Endothelial cell of umbilical vein (primary cell): Measurements from ENCODE around the gene ERAL1. TPM values are rescaled to one million over a fixed set of nuclear protein-coding genes. Genes with fewer than 3 reads are reported as not detected.

Experiments used
- BruUV-seq: library from RNA; stranded (reverse); fragments of 400-500 nt; replicated peaks from 2 replicates; lab custom pipeline; 2021; lab: Mats Ljungman, UMichigan
- CTCF ChIA-PET: fragments of 300-600, 350-600 bp; sonication (Branson Sonifier 250); formaldehyde crosslinking; loops from one replicate; lab custom pipeline; 2021; ENCODE audit warnings: antibody characterized with exemption, inconsistent platforms; lab: Charles Lee
- POLR2A ChIA-PET: fragments of 300-600, 350-600 bp; sonication (Branson Sonifier 250); formaldehyde crosslinking; loops from one replicate; lab custom pipeline; 2021; ENCODE audit warnings: antibody characterized with exemption, inconsistent platforms; lab: Charles Lee
- DNase-seq: peaks from one replicate; pipeline ENCODE4 v3.0.0-alpha.2; 2011; ENCODE audit warnings: low read depth, low spot score
- FAIRE-seq: peaks from 2 replicates; lab custom pipeline; 2011; peaks lifted over from hg19 to GRCh38; lab: Jason Lieb, UNC
- H2AFZ ChIP-seq: 2 replicates; pipeline ENCODE4 v1.6.0; 2012; ENCODE audit warnings: low read depth, low read length, control low read depth, inconsistent platforms
- H3K27ac ChIP-seq: 2 replicates; pipeline ENCODE4 v1.5.1; 2011; ENCODE audit warnings: low read depth, mild to moderate bottlenecking, control low read depth, low read length, moderate library complexity; ENCODE audit not compliant: insufficient read depth
- H3K27me3 ChIP-seq, 2 experiments: 2 replicates each; pipeline versions ENCODE4 v1.6.0 to v1.6.1; 2011; ENCODE audit warnings: low read length in 2 of 2, mixed read lengths in 1 of 2; ENCODE audit not compliant: control insufficient read depth in 2 of 2, insufficient read depth in 2 of 2
- H3K36me3 ChIP-seq, 2 experiments: 2 replicates in 1 of 2; 3 replicates in 1 of 2; pipeline ENCODE4 v1.5.1; 2011; ENCODE audit warnings: low read length in 2 of 2, mild to moderate bottlenecking in 1 of 2, moderate library complexity in 1 of 2; ENCODE audit not compliant: control insufficient read depth in 2 of 2, insufficient read depth in 2 of 2; ENCODE audit errors: extremely low read depth in 1 of 2
- H3K4me1 ChIP-seq: 3 replicates; pipeline ENCODE4 v1.5.1; 2011; ENCODE audit warnings: mild to moderate bottlenecking, low read length; ENCODE audit not compliant: control insufficient read depth, insufficient read depth; ENCODE audit errors: extremely low read depth
- H3K4me2 ChIP-seq: 2 replicates; pipeline ENCODE4 v1.6.1; 2011; ENCODE audit warnings: low read length, control low read depth, mixed read lengths; ENCODE audit not compliant: insufficient read depth
- H3K4me3 ChIP-seq, 3 experiments: fragments of 200-600 bp in 1 of 3; sonication (generic), shearing (Covaris generic) in 1 of 3; replicated peaks in 1 of 3; 2 replicates each; pipeline ENCODE4 v1.5.1; 2011 to 2016; ENCODE audit warnings: control low read depth in 3 of 3, low read length in 3 of 3, mild to moderate bottlenecking in 2 of 3, inconsistent platforms in 1 of 3, low read depth in 1 of 3, moderate library complexity in 1 of 3; ENCODE audit not compliant: insufficient read depth in 1 of 3
- H3K79me2 ChIP-seq: 2 replicates; pipeline ENCODE4 v1.6.0; 2012; ENCODE audit warnings: low read length, inconsistent platforms; ENCODE audit not compliant: control insufficient read depth, insufficient read depth
- H3K9ac ChIP-seq: replicated peaks from 2 replicates; pipeline ENCODE3; 2011; ENCODE audit warnings: low read length, control low read depth; ENCODE audit not compliant: insufficient read depth; ENCODE audit errors: extremely low read depth
- H3K9me1 ChIP-seq: replicated peaks from 3 replicates; pipeline ENCODE4 v1.6.0; 2011; ENCODE audit warnings: mild to moderate bottlenecking, low read length; ENCODE audit not compliant: control insufficient read depth, insufficient read depth; ENCODE audit errors: extremely low read depth
- H3K9me3 ChIP-seq: replicated peaks from 2 replicates; pipeline ENCODE4 v1.5.1; 2012; ENCODE audit warnings: low read length, inconsistent platforms; ENCODE audit not compliant: control insufficient read depth, insufficient read depth
- H4K20me1 ChIP-seq: replicated peaks from 2 replicates; pipeline ENCODE3; 2011; ENCODE audit warnings: mild to moderate bottlenecking, low read length; ENCODE audit not compliant: control insufficient read depth, insufficient read depth; ENCODE audit errors: extremely low read depth
- EZH2 ChIP-seq: IDR thresholded peaks from 2 replicates; pipeline ENCODE4 v1.6.1; 2012; ENCODE audit warnings: borderline replicate concordance, low read depth, mild to moderate bottlenecking, moderate library complexity, low read length, inconsistent platforms; ENCODE audit not compliant: severe bottlenecking
- GATA2 ChIP-seq: IDR thresholded peaks from 2 replicates; pipeline ENCODE4 v1.7.0; 2011; ENCODE audit warnings: low read depth, mild to moderate bottlenecking, moderate library complexity, mixed read lengths, low read length; ENCODE audit not compliant: insufficient read length, insufficient read depth
- JUN ChIP-seq: IDR thresholded peaks from 2 replicates; pipeline ENCODE4 v1.6.1; 2011; ENCODE audit warnings: borderline replicate concordance, low read depth; ENCODE audit not compliant: insufficient read length, insufficient read depth
- MYC ChIP-seq: IDR thresholded peaks from one replicate; pipeline ENCODE4 v1.6.1; 2011; ENCODE audit warnings: mild to moderate bottlenecking, low read depth, low read length
- POLR2A ChIP-seq: IDR thresholded peaks from 2 replicates; pipeline ENCODE4 v1.6.1; 2012; ENCODE audit warnings: low read depth, mild to moderate bottlenecking, control low read depth, low read length
- POLR2AphosphoS5 ChIP-seq: IDR thresholded peaks from 2 replicates; pipeline ENCODE4 v1.6.1; 2012; ENCODE audit warnings: low read depth, mild to moderate bottlenecking, control low read depth, low read length, moderate library complexity; ENCODE audit not compliant: insufficient read depth
- dilution Hi-C: fragments of 300-500 bp; cut with MboI; formaldehyde crosslinking; loops from one replicate; pipeline ENCODE4 v1.15.0; 2019; ENCODE audit warnings: low sequenced_read_pairs; ENCODE audit not compliant: extremely low pct_ligation_motif_present
- intact Hi-C: fragments of 100-400 bp; cut with micrococcal nuclease; formaldehyde crosslinking; loops from one replicate; pipeline ENCODE4 v1.10.0; 2022
- polyA plus RNA-seq, 4 experiments: library from polyadenylated mRNA; depleted of rRNA in 3 of 4; stranded (reverse) in 3 of 4; unstranded in 1 of 4; fragments of >200 nt; gene quantifications; 2 replicates each; pipeline versions ENCODE4 v1.2.1 to v1.2.3, GENCODE V29; 2011 to 2012; ENCODE audit warnings: missing spikeins in 1 of 4
- total RNA-seq: library from RNA; stranded (reverse); gene quantifications from 2 replicates; pipeline ENCODE4 v1.2.3, GENCODE V29; 2021
- TF ChIP-seq, protein P1 (sequence below): IDR thresholded peaks from 2 replicates; pipeline ENCODE4 v1.6.1; 2011; ENCODE audit not compliant: insufficient read depth, insufficient read length
- TF ChIP-seq, protein P2 (sequence below), 2 donors: IDR thresholded peaks; 1 replicate in 1 of 2; 2 replicates in 1 of 2; pipeline ENCODE4 v1.5.1; 2011; ENCODE audit warnings: low read length in 2 of 2, mild to moderate bottlenecking in 2 of 2, moderate library complexity in 2 of 2, control low read depth in 1 of 2, inconsistent platforms in 1 of 2, low read depth in 1 of 2; ENCODE audit not compliant: insufficient read depth in 1 of 2; ENCODE audit errors: extremely low read depth in 1 of 2

ERAL1 gene
- total and polyA plus RNA-seq, 2 donors (not counting 3 experiments of a cell fraction or from before 2014, with no cell fraction given), result 58.0 to 86.6 TPM

DNA sequence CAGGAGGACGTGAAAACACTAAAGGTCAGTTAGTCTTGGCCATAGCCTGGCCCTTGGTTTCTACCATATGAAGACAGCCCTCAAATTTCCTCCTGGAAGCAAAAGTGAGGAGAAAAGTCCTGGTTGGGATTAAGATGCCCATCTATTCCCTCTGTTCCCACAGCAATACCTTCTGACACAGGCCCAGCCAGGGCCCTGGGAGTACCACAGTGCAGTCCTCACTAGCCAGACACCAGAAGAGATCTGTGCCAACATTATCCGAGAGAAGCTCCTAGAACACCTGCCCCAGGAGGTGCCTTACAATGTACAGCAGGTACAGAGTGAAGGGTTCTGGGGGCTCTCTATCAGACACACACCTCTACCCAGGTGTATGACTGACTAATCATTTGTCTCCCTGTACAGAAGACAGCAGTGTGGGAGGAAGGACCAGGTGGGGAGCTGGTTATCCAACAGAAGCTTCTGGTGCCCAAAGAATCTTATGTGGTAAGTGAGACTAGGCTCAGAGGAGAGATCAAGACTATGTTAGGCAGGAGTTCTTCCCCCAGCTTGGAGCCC is 4.1 kb downstream of the ERAL1 start:
- ChIA-PET POLR2A (no interaction called here), CTCF (interaction anchor here (0.9 to 1.0 kb wide), 2 partner anchors 9 to 132 kb away, joined by 3 read pairs; no protein-coding TSS in a partner anchor)
- no peak overlapping the region for H3K9ac ChIP-seq

More for the DNA sequence above, 4.1 kb downstream of the ERAL1 start:
- H3K27me3 ChIP-seq, result no peaks in the 10 kb centered on the region
- DNase-seq (no peak), FAIRE-seq (no peak)
- no peak overlapping the region for H3K4me3 ChIP-seq
- no peaks in the 10 kb centered on the region for H3K9me3 ChIP-seq
- no peak overlapping the region for H3K4me2 ChIP-seq
- no TSS peak for BruUV-seq
- H3K79me2 ChIP-seq, result peaks cover 10% of the 10 kb centered on the region
- peaks cover 13 to 21% of the 10 kb centered on the region in 2 experiments for H3K36me3 ChIP-seq
- TF ChIP-seq POLR2AphosphoS5 (no peak), JUN (no peak), POLR2A (no peak), GATA2 (no peak), MYC (no peak), EZH2 (no peak)
- TF ChIP-seq, protein P1, sequence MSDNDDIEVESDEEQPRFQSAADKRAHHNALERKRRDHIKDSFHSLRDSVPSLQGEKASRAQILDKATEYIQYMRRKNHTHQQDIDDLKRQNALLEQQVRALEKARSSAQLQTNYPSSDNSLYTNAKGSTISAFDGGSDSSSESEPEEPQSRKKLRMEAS, result no peak
- TF ChIP-seq, protein P2, sequence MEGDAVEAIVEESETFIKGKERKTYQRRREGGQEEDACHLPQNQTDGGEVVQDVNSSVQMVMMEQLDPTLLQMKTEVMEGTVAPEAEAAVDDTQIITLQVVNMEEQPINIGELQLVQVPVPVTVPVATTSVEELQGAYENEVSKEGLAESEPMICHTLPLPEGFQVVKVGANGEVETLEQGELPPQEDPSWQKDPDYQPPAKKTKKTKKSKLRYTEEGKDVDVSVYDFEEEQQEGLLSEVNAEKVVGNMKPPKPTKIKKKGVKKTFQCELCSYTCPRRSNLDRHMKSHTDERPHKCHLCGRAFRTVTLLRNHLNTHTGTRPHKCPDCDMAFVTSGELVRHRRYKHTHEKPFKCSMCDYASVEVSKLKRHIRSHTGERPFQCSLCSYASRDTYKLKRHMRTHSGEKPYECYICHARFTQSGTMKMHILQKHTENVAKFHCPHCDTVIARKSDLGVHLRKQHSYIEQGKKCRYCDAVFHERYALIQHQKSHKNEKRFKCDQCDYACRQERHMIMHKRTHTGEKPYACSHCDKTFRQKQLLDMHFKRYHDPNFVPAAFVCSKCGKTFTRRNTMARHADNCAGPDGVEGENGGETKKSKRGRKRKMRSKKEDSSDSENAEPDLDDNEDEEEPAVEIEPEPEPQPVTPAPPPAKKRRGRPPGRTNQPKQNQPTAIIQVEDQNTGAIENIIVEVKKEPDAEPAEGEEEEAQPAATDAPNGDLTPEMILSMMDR (IDR thresholded peaks at IDR 0.05; ENCODE audit: extremely low read depth in 1 of 2, insufficient read depth in 1 of 2, low read depth in 1 of 2, low read length in 2 of 2), result no peak
- no peaks in the 10 kb centered on the region for H3K9me1 ChIP-seq
- H3K4me1 ChIP-seq, result peaks cover 12% of the 10 kb centered on the region
- intact Hi-C loops (no loop called here), dilution Hi-C loops (no loop called here)
- H3K27ac ChIP-seq, result no peak overlapping the region
- H2AFZ ChIP-seq, result no peak overlapping the region
- no peaks in the 10 kb centered on the region for H4K20me1 ChIP-seq
